Erythroblast (primary cell): ENCODE results near the gene APPBP2.

Source experiments
- DNase-seq, 2 experiments: peaks; one replicate each; lab custom pipeline; 2025; lab: John Stamatoyannopoulos, UW
- GATA1 ChIP-seq: IDR thresholded peaks from 2 replicates; pipeline ENCODE4 v1.6.1; 2011; ENCODE audit warnings: low read depth, mild to moderate bottlenecking, control low read depth, low read length, moderate library complexity
- POLR2A ChIP-seq: IDR thresholded peaks from 2 replicates; pipeline ENCODE4 v1.6.1; 2011; ENCODE audit warnings: mild to moderate bottlenecking, low read length

Gene APPBP2

GRCh38 chr17:60548990-60549389 is 22.9 kb upstream of the APPBP2 start:
- DNase-seq = no peak
- TF ChIP-seq POLR2A = no peak
- no peak for TF ChIP-seq GATA1

- DNase-seq = no peak
- TF ChIP-seq POLR2A (no peak), GATA1 (no peak)
These were observed 19.6 kb upstream of the APPBP2 start for GRCh38 chr17:60545465-60546191.

- DNase-seq = no peak
- TF ChIP-seq POLR2A (no peak), GATA1 (no peak)
These were observed 16.0 kb upstream of the APPBP2 start for GRCh38 chr17:60542071-60542470.

GRCh38 chr17:60540460-60540859 is 14.4 kb upstream of the APPBP2 start:
- no peak for TF ChIP-seq POLR2A
- TF ChIP-seq GATA1 = no peak
- DNase-seq = no peak

- no peak for DNase-seq
- no peak for TF ChIP-seq POLR2A
- no peak for TF ChIP-seq GATA1
These were observed 13.8 kb upstream of the APPBP2 start for GRCh38 chr17:60539807-60540206.

- no peak for DNase-seq
These were observed 12.7 kb upstream of the APPBP2 start for GRCh38 chr17:60538726-60539125.

GRCh38 chr17:60535382-60536279 is 9.6 kb upstream of the APPBP2 start:
- no peak for DNase-seq
- TF ChIP-seq POLR2A (no peak), GATA1 (no peak)

More at GRCh38 chr17:60538726-60539125, 12.7 kb upstream of the APPBP2 start:
- no peak for TF ChIP-seq GATA1
- no peak for TF ChIP-seq POLR2A

- TF ChIP-seq GATA1 (no peak), POLR2A (no peak)
- DNase-seq = no peak
These were observed 8.6 kb upstream of the APPBP2 start for GRCh38 chr17:60534613-60535157.

- DNase-seq = no peak
- no peak for TF ChIP-seq GATA1
- no peak for TF ChIP-seq POLR2A
These were observed 8.0 kb upstream of the APPBP2 start for GRCh38 chr17:60534010-60534555.

- DNase-seq = no peak
- TF ChIP-seq POLR2A = no peak
- TF ChIP-seq GATA1 = no peak
These were observed 3.8 kb upstream of the APPBP2 start for GRCh38 chr17:60529806-60530205.

GRCh38 chr17:60528828-60529227 is 2.8 kb upstream of the APPBP2 start:
- DNase-seq = no peak
- TF ChIP-seq POLR2A = no peak
- no peak for TF ChIP-seq GATA1

GRCh38 chr17:60527701-60528100 is 1.7 kb upstream of the APPBP2 start:
- DNase-seq = no peak
- TF ChIP-seq GATA1 (no peak), POLR2A (no peak)

- TF ChIP-seq GATA1 (no peak), POLR2A (no peak)
- no peak for DNase-seq
These were observed 684 bp upstream of the APPBP2 start for GRCh38 chr17:60526726-60527125.

- no peak for TF ChIP-seq POLR2A
- TF ChIP-seq GATA1 = no peak
- DNase-seq = no peak
These were observed 736 bp downstream of the APPBP2 start for GRCh38 chr17:60525328-60525684.
